Measurements from ENCODE around the gene TBC1D25.

- TF ChIP-seq, protein P1, sequence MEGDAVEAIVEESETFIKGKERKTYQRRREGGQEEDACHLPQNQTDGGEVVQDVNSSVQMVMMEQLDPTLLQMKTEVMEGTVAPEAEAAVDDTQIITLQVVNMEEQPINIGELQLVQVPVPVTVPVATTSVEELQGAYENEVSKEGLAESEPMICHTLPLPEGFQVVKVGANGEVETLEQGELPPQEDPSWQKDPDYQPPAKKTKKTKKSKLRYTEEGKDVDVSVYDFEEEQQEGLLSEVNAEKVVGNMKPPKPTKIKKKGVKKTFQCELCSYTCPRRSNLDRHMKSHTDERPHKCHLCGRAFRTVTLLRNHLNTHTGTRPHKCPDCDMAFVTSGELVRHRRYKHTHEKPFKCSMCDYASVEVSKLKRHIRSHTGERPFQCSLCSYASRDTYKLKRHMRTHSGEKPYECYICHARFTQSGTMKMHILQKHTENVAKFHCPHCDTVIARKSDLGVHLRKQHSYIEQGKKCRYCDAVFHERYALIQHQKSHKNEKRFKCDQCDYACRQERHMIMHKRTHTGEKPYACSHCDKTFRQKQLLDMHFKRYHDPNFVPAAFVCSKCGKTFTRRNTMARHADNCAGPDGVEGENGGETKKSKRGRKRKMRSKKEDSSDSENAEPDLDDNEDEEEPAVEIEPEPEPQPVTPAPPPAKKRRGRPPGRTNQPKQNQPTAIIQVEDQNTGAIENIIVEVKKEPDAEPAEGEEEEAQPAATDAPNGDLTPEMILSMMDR (IDR thresholded peaks at IDR 0.05): no peak
- TF ChIP-seq NR3C1 (CRISPR knock-in tag; conservative IDR thresholded peaks at IDR 0.05; ENCODE audit: low read depth): no peak
- TF ChIP-seq ZNF396 (CRISPR knock-in tag; IDR thresholded peaks at IDR 0.05; ENCODE audit: borderline replicate concordance): no peak
- no peak for TF ChIP-seq ZNF138 (CRISPR knock-in tag; conservative IDR thresholded peaks at IDR 0.05)
- no peak for TF ChIP-seq ETV6 (CRISPR knock-in tag; IDR thresholded peaks at IDR 0.05)
- no peak for TF ChIP-seq MAX (CRISPR knock-in tag; IDR thresholded peaks at IDR 0.05)
- TF ChIP-seq IRF2 (CRISPR knock-in tag; IDR thresholded peaks at IDR 0.05; ENCODE audit: borderline replicate concordance, low read depth): no peak
These were observed 27.1 kb upstream of the TBC1D25 start for GRCh38 chrX:48512371-48512935.

All from WTC11 (cell line).